HepG2 (cell line): ENCODE measurements around the gene RHO. TPM values are rescaled to one million over a fixed set of nuclear protein-coding genes. Genes with fewer than 3 reads are reported as not detected.

ENCODE experiments used
- ATAC-seq: fragments of 200-7000 bp; cut with Tn5 transposase; 3 replicates; pipeline ENCODE4 v1.9.1; 2020; ENCODE audit warnings: mild to moderate bottlenecking, moderate library complexity
- Bru-seq: library from RNA; stranded (reverse); fragments of 400-500 nt; gene quantifications from one replicate; lab custom pipeline; 2021; lab: Mats Ljungman, UMichigan
- BruChase-seq, 2 experiments: library from RNA; stranded (reverse); fragments of 400-500 nt; gene quantifications; one replicate each; lab custom pipeline; 2021; lab: Mats Ljungman, UMichigan
- BruUV-seq: library from RNA; stranded (reverse); fragments of 400-500 nt; replicated peaks from 2 replicates; lab custom pipeline; 2021; lab: Mats Ljungman, UMichigan
- CTCF ChIA-PET: fragments of 300-600 bp; formaldehyde crosslinking; extraction: SDS; loops from one replicate; lab custom pipeline; 2021; ENCODE audit warnings: low total read pairs, inconsistent platforms, low intra/inter-chr PET ratio; lab: Yijun Ruan, JAX
- POLR2A ChIA-PET: fragments of 350-600 bp; sonication (Branson Sonifier 250); formaldehyde crosslinking; loops from one replicate; lab custom pipeline; 2020; ENCODE audit warnings: antibody characterized with exemption, inconsistent platforms; lab: Yijun Ruan, JAX
- DNase-seq: peaks from one replicate; pipeline ENCODE4 v3.0.0-alpha.2; 2015; ENCODE audit warnings: low spot score
- FAIRE-seq: peaks from 3 replicates; lab custom pipeline; 2011; peaks lifted over from hg19 to GRCh38; lab: Jason Lieb, UNC
- H2AFZ ChIP-seq: one replicate; pipeline ENCODE4 v1.6.1; 2011; ENCODE audit warnings: low read length, inconsistent platforms
- H3K27ac ChIP-seq: fragments of 300-600 bp; 3 replicates; pipeline ENCODE4 v1.8.0; 2011; ENCODE audit warnings: mixed run types, mild to moderate bottlenecking, mixed read lengths, low read length, inconsistent platforms; ENCODE audit not compliant: insufficient read depth; ENCODE audit errors: extremely low read length
- H3K27me3 ChIP-seq, 2 experiments: fragments of 200-600 bp in 1 of 2; 2 replicates in 1 of 2; 3 replicates in 1 of 2; pipeline versions ENCODE4 v1.6.0 to v1.8.0; 2011; ENCODE audit warnings: low read length in 2 of 2, mild to moderate bottlenecking in 2 of 2, moderate library complexity in 2 of 2, inconsistent platforms in 1 of 2; ENCODE audit not compliant: insufficient read depth in 2 of 2, control insufficient read depth in 1 of 2
- H3K36me3 ChIP-seq, 2 experiments: fragments of 200-600 bp in 1 of 2; replicated peaks in 1 of 2; 2 replicates in 1 of 2; 3 replicates in 1 of 2; pipeline versions ENCODE4 v1.5.1 to v1.8.0; 2011; ENCODE audit warnings: low read length in 2 of 2, inconsistent platforms in 1 of 2; ENCODE audit not compliant: insufficient read depth in 2 of 2, control insufficient read depth in 1 of 2
- H3K4me1 ChIP-seq: 2 replicates; pipeline ENCODE4 v1.5.1; 2012; ENCODE audit warnings: low read length, inconsistent platforms; ENCODE audit not compliant: insufficient read depth
- H3K4me2 ChIP-seq: 2 replicates; pipeline ENCODE4 v1.6.0; 2011; ENCODE audit warnings: low read depth, low read length, inconsistent platforms
- H3K4me3 ChIP-seq, 3 experiments: fragments of 200-600 bp in 1 of 3; sonication (generic), shearing (Covaris generic) in 1 of 3; replicated peaks in 1 of 3; 2 replicates each; pipeline ENCODE4 v1.5.1; 2011 to 2016; ENCODE audit warnings: low read length in 3 of 3, inconsistent platforms in 2 of 3, low read depth in 2 of 3, mild to moderate bottlenecking in 2 of 3, control low read depth in 1 of 3, mixed read lengths in 1 of 3; ENCODE audit not compliant: insufficient read depth in 1 of 3
- H3K79me2 ChIP-seq: one replicate; pipeline ENCODE4 v1.6.1; 2011; ENCODE audit warnings: low read length, inconsistent platforms; ENCODE audit not compliant: insufficient read depth
- H3K9ac ChIP-seq: 2 replicates; pipeline ENCODE4 v1.6.0; 2011; ENCODE audit warnings: mild to moderate bottlenecking, low read depth, low read length, inconsistent platforms; ENCODE audit not compliant: insufficient read depth
- H3K9me3 ChIP-seq: 2 replicates; pipeline ENCODE4 v1.5.1; 2012; ENCODE audit warnings: mild to moderate bottlenecking, low read length
- H4K20me1 ChIP-seq: 2 replicates; pipeline ENCODE4 v1.6.0; 2011; ENCODE audit warnings: inconsistent platforms, mild to moderate bottlenecking, low read length, moderate library complexity; ENCODE audit not compliant: insufficient read depth
- ADNP ChIP-seq: sonication (generic); formaldehyde crosslinking; IDR thresholded peaks from 2 replicates; pipeline ENCODE4 v1.4.0; 2020; ENCODE audit warnings: missing genetic modification reagents
- ATF5 ChIP-seq: sonication (generic); formaldehyde crosslinking; IDR thresholded peaks from 2 replicates; pipeline ENCODE4 v1.4.0; 2020; ENCODE audit warnings: mild to moderate bottlenecking, low read depth, missing genetic modification reagents
- ATF7-NPFF ChIP-seq: sonication (generic); formaldehyde crosslinking; IDR thresholded peaks from 2 replicates; pipeline ENCODE4 v1.8.1; 2023; ENCODE audit warnings: mild to moderate bottlenecking, low read depth, missing genetic modification reagents, moderate library complexity
- CHCHD3 ChIP-seq: sonication (generic); formaldehyde crosslinking; IDR thresholded peaks from 2 replicates; pipeline ENCODE4 v1.8.0; 2022; ENCODE audit warnings: mild to moderate bottlenecking, missing genetic modification reagents, moderate library complexity
- GRHL1 ChIP-seq: sonication (generic); formaldehyde crosslinking; conservative IDR thresholded peaks from 2 replicates; pipeline ENCODE4 v1.8.0; 2022; ENCODE audit warnings: missing genetic modification reagents
- ISL2 ChIP-seq: sonication (generic); formaldehyde crosslinking; IDR thresholded peaks from 2 replicates; pipeline ENCODE4 v1.5.0; 2020; ENCODE audit warnings: missing genetic modification reagents
- MATR3 ChIP-seq: sonication (generic); formaldehyde crosslinking; IDR thresholded peaks from 2 replicates; pipeline ENCODE4 v1.4.0; 2020; ENCODE audit warnings: missing genetic modification reagents
- NFKBIZ ChIP-seq: IDR thresholded peaks from 2 replicates; pipeline ENCODE4 v1.6.1; 2018; ENCODE audit warnings: missing genetic modification reagents, missing compliant biosample characterization
- PAF1 ChIP-seq: IDR thresholded peaks from 2 replicates; pipeline ENCODE4 v1.6.1; 2016; ENCODE audit warnings: missing genetic modification reagents, missing compliant biosample characterization
- PAX8 ChIP-seq: sonication (generic); formaldehyde crosslinking; IDR thresholded peaks from 2 replicates; pipeline ENCODE4 v1.8.0; 2022; ENCODE audit warnings: mild to moderate bottlenecking, missing genetic modification reagents, borderline replicate concordance
- SMAD9 ChIP-seq: sonication (generic); formaldehyde crosslinking; IDR thresholded peaks from 2 replicates; pipeline ENCODE4 v1.5.1; 2020; ENCODE audit warnings: mild to moderate bottlenecking, missing genetic modification reagents
- TAF15 ChIP-seq: fragments of 200-400 bp; formaldehyde crosslinking; IDR thresholded peaks from one replicate; pipeline ENCODE4 v1.6.1; 2018; ENCODE audit warnings: mild to moderate bottlenecking, low read depth, low read length; ENCODE audit not compliant: poor library complexity, severe bottlenecking
- ZNF30 ChIP-seq: sonication (generic); formaldehyde crosslinking; IDR thresholded peaks from 2 replicates; pipeline ENCODE4 v1.5.0; 2020; ENCODE audit warnings: mild to moderate bottlenecking, missing genetic modification reagents
- ZNF83 ChIP-seq: sonication (generic); formaldehyde crosslinking; IDR thresholded peaks from 2 replicates; pipeline ENCODE4 v1.4.0; 2020; ENCODE audit warnings: missing genetic modification reagents, mild to moderate bottlenecking, borderline replicate concordance
- ZSCAN20 ChIP-seq: sonication (generic); formaldehyde crosslinking; IDR thresholded peaks from 2 replicates; pipeline ENCODE4 v1.4.0; 2020; ENCODE audit warnings: missing genetic modification reagents, mild to moderate bottlenecking, borderline replicate concordance
- WGBS: methylation state at CpG from one replicate; pipeline ENCODE4 v1.1.6; 2017; ENCODE audit warnings: low lambda C conversion rate; 5-methylcytosine and 5-hydroxymethylcytosine counted together
- in situ Hi-C: cut with HindIII; loops from 2 replicates; pipeline ENCODE4 v1.10.0; 2017; ENCODE audit warnings: low pct_unique_long_range_greater_than_20kb; ENCODE audit not compliant: extremely low pct_ligation_motif_present
- intact Hi-C: fragments of 100-400 bp; cut with micrococcal nuclease; formaldehyde crosslinking; loops from one replicate; pipeline ENCODE4 v1.10.0; 2022; ENCODE audit not compliant: unreplicated experiment
- long read RNA-seq, 2 experiments: library from RNA in 1 of 2; library from polyadenylated mRNA in 1 of 2; stranded (forward) in 1 of 2; unstranded in 1 of 2; transcript quantifications; one replicate each; pipeline ENCODE4 v2.0.0, GENCODE V29; 2019 to 2022
- polyA minus RNA-seq, 3 experiments: library from RNA; depleted of rRNA, polyadenylated mRNA; stranded (reverse); fragments of >200 nt; gene quantifications; 2 replicates each; pipeline ENCODE4 v1.2.3, GENCODE V29; 2011; ENCODE audit warnings: low replicate concordance in 1 of 3
- polyA plus RNA-seq, 8 experiments: library from polyadenylated mRNA; depleted of rRNA in 3 of 8; stranded (reverse) in 7 of 8; unstranded in 1 of 8; fragments of >200 nt; fragmentation: Illumina TruSeq in 4 of 8; extraction: Trizol in 4 of 8; gene quantifications; 2 replicates each; pipeline versions ENCODE4 v1.2.1 to v1.2.3, GENCODE V29; 2011 to 2016; ENCODE audit warnings: low read depth in 4 of 8, missing spikeins in 1 of 8, mixed read lengths in 1 of 8; ENCODE audit not compliant: insufficient read depth in 1 of 8
- total RNA-seq, 5 experiments: library from RNA; depleted of rRNA; stranded (reverse); fragments of >200 nt; fragmentation: Illumina TruSeq; extraction: Trizol; gene quantifications; 2 replicates each; pipeline ENCODE4 v1.2.3, GENCODE V29; 2016; ENCODE audit warnings: low read depth in 1 of 5

The RHO gene
- total RNA-seq (2016; rRNA removed; fragmentation: Illumina TruSeq; extraction: Trizol): not detected in 2 replicates
- total RNA-seq (2016; cell fraction: cytosol; rRNA removed; fragmentation: Illumina TruSeq; extraction: Trizol; ENCODE audit: low read depth): not detected in 2 replicates
- not detected in 2 replicates for total RNA-seq (2016; cell fraction: insoluble cytoplasmic fraction; rRNA removed; fragmentation: Illumina TruSeq; extraction: Trizol)
- total RNA-seq (2016; cell fraction: membrane; rRNA removed; fragmentation: Illumina TruSeq; extraction: Trizol): not detected in 2 replicates
- total RNA-seq (2016; cell fraction: nucleus; rRNA removed; fragmentation: Illumina TruSeq; extraction: Trizol): not detected in 2 replicates
- polyA plus RNA-seq (2011; rRNA removed): not detected in 2 replicates
- polyA plus RNA-seq (2011; cell fraction: cytosol; rRNA removed): not detected in 2 replicates
- polyA plus RNA-seq (2011; cell fraction: nucleus; rRNA removed): 0.05 TPM in 1 of 2 replicates, not detected in the other
- polyA plus RNA-seq (2012): not detected in 2 replicates
- not detected in 2 replicates for polyA plus RNA-seq (2016; cell fraction: cytosol; fragmentation: Illumina TruSeq; extraction: Trizol; ENCODE audit: low read depth)
- not detected in 2 replicates for polyA plus RNA-seq (2016; cell fraction: insoluble cytoplasmic fraction; fragmentation: Illumina TruSeq; extraction: Trizol; ENCODE audit: low read depth)
- polyA plus RNA-seq (2016; cell fraction: membrane; fragmentation: Illumina TruSeq; extraction: Trizol; ENCODE audit: low read depth): not detected in 2 replicates
- not detected in 2 replicates for polyA plus RNA-seq (2016; cell fraction: nucleus; fragmentation: Illumina TruSeq; extraction: Trizol; ENCODE audit: insufficient read depth, low read depth)
- polyA minus RNA-seq (2011; rRNA and poly(A)+ RNA removed; ENCODE audit: low replicate concordance): not detected in 2 replicates
- not detected in 2 replicates for polyA minus RNA-seq (2011; cell fraction: cytosol; rRNA and poly(A)+ RNA removed)
- not detected in 2 replicates for polyA minus RNA-seq (2011; cell fraction: nucleus; rRNA and poly(A)+ RNA removed)
- percentile 10 among the genes with signal in this experiment for Bru-seq, nascent RNA
- percentile 16 among the genes with signal in this experiment for BruChase-seq, experiment 1, labeled RNA remaining after a 6-hour chase
- BruChase-seq, experiment 2, labeled RNA remaining after a 2-hour chase: percentile 18 among the genes with signal in this experiment
- long read RNA-seq, experiment 1: 0 reads
- long read RNA-seq, experiment 2: 0 reads

GRCh38 chr3:129528589-129529100 is at the start of gene RHO:
Gene RHO (plus strand): TSS chr3:129528639. CDS start chr3:129528734, 95 bp downstream.
- Histone ChIP-seq H3K4me1 (peaks cover 47% of the 10 kb centered on the region), H3K79me2 (no peaks in the 10 kb centered on the region), H3K4me3 (no peak within 1 kb of the TSS), H2AFZ (no peak within 1 kb of the TSS), H3K36me3 (no peaks in the 10 kb centered on the region), H3K4me2 (no peak within 1 kb of the TSS), H3K27me3 (no peaks in the 10 kb centered on the region; a peak in 1 of 5 replicates), H3K9ac (no peak within 1 kb of the TSS), H3K9me3 (no peaks in the 10 kb centered on the region), H4K20me1 (no peaks in the 10 kb centered on the region), H3K27ac (no peak within 1 kb of the TSS)
- DNase-seq (no peak), FAIRE-seq (no peak), ATAC-seq (no peak)
- ChIA-PET POLR2A (no interaction called here), CTCF (no interaction called here)
- 87% methylated on average over 17 of the region's 18 CpGs for WGBS
- intact Hi-C loops (no loop called here), in situ Hi-C loops (no loop called here)
- no TSS peak for BruUV-seq
- no peak for TF ChIP-seq MATR3 (CRISPR knock-in tag)
- TF ChIP-seq ATF7-NPFF: no peak
- TF ChIP-seq ADNP (CRISPR knock-in tag): no peak
- TF ChIP-seq ISL2 (CRISPR knock-in tag): no peak
- no peak for TF ChIP-seq TAF15
- TF ChIP-seq GRHL1 (CRISPR knock-in tag): no peak
- no peak for TF ChIP-seq ZNF30 (CRISPR knock-in tag)
- no peak for TF ChIP-seq ZNF83 (CRISPR knock-in tag)
- TF ChIP-seq SMAD9: no peak
- TF ChIP-seq PAF1: no peak
- TF ChIP-seq CHCHD3 (CRISPR knock-in tag): no peak
- no peak for TF ChIP-seq PAX8 (CRISPR knock-in tag)
- TF ChIP-seq ZSCAN20 (CRISPR knock-in tag): no peak
- no peak for TF ChIP-seq ATF5 (CRISPR knock-in tag)
- TF ChIP-seq NFKBIZ (CRISPR knock-in tag): no peak
